Measurements from ENCODE around the gene SLC25A4.
"Not testable (repeated sequence)": the region's sequence is repeated elsewhere in the genome, so short reads cannot be mapped to it uniquely, and the experiment has no call there.

SLC25A4 gene

GRCh38 chr4:185183622-185184281 lies 40.7 kb downstream of the SLC25A4 start:
- peak; percentile 88 for DNase-seq (ENCODE audit: low read depth)

DNA sequence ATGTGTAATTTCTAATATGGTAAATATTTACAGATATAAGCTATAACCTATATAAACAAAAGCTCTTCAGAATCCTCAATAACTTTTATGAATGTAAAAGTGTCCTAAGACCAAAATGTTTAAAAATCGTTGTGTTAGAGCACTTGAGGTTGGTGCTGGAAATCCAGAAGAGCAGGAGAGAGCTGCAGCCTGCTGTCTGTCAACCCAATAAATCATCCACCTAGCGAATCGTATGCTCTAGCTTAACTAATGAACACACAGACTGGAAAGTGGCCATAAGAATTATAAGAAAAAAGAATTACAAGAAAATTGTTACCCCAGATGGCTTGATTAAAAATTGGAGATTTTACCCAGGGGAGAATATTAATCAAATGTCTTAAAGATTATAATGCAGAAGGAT lies 43.7 kb downstream of the SLC25A4 start:
- no peak for DNase-seq (ENCODE audit: low read depth)

DNA sequence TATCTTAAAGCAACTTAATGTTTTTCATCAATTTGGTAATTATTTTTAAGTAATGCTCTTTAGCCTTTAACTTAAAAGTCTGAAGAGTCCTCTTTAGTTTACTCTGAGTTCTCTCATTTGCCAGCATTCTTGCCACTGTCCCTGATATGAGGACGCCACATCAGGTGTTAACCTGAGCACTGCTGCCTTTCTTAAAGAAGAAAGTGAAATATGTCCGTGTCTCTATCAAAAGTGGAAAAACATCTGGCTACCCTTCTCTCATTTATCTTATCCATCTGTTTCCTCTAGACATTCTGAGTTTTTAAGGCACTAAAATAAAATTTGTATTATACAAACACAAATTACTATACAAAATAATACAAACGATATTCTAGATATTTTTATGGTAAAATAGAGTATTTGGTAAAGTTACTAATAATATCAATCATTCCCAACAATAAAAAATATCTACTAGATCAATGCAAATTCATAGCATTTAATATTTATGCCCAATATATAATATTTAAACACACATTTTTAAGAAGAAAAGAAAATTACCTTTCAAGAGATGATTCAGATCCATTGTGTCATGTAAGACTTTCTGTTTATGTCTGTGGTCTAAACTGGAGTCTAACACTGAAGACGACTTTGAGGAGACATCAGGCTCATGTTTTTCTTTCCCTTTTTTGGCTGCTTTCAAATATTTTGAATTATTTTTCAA lies 46.7 kb downstream of the SLC25A4 start:
- DNase-seq (ENCODE audit: low read depth) = no peak

- no peak for DNase-seq (ENCODE audit: low read depth)
Observed at GRCh38 chr4:185190306-185190856, 47.3 kb downstream of the SLC25A4 start.

GRCh38 chr4:185192059-185192458 lies 49.0 kb downstream of the SLC25A4 start:
- DNase-seq (ENCODE audit: low read depth) = no peak

DNA sequence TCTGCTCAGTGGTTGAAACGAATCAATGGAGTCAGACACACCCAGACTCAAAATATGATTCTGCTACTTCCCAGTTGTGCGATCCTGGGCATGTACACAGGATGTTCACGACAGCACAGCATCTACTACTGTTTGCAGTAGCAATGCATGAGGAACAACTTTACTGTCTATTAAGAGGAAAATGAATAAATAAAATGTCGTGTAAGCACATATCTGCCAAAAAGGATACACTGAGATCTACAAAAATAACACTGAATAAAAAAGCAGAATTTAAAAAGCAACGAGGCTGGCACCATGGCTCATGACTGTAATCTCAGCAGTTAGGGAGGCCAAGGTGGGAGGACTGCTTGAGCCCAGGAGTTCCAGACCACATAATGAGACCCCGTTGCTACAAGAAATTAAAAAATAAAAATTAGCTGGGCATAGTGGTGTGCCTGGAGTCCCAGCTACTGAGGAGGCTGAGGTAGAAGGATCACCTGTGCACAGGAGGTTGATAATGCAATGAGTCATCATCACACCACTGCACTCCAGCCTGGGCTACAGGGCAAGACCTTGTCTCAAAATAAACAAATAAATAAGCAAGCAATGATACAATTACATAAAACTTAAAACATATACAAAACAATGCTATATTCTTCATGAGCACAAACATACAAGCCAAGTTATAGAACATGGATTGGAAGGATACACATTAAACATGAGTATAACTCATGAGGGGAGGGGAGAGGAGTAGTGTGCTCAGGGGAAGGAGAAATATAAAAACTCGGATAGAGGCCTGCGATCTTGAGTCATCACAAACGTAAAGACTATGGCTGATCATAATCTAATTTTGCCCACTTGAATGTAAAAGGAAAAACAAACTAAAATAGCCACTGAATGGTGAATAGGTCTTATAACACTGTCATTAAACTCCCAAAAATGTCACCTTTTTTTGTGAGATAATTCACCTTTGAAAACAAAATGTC lies 52.1 kb downstream of the SLC25A4 start:
- no peak for DNase-seq (ENCODE audit: low read depth)

- DNase-seq (ENCODE audit: low read depth) = no peak
Observed at GRCh38 chr4:185196437-185196836, 53.4 kb downstream of the SLC25A4 start.

DNA sequence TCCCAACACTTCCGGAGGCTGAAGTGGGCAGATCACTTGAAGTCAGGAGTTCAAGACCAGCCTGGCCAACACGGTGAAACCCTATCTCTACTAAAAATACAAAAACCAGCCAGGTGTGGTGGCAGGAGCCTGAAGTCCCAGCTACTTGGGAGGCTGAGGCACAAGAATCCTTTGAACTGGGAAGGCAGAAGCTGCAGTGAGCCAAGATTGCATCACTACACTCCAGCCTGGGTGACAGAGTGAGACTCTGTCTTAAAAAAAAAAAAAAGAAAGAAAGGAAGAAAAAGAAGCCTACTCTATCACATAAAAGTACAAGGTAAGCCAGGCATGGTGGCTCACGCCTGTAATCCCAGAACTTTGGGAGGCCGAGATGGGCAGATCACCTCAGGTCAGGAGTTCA lies 55.1 kb downstream of the SLC25A4 start:
- DNase-seq (ENCODE audit: low read depth) = not testable (repeated sequence)

Measured in EH (cell line).